Occipital lobe (tissue), 2 donors: ENCODE results near the gene PPP1R9A. TPM values are rescaled to one million over a fixed set of nuclear protein-coding genes. Genes with fewer than 3 reads are reported as not detected.

ENCODE experiments used
- DNase-seq: peaks from one replicate; lab custom pipeline; 2025; lab: John Stamatoyannopoulos, UW
- total RNA-seq: library from RNA; depleted of rRNA; stranded (reverse); fragments of >200 nt; gene quantifications from one replicate; pipeline ENCODE4 v1.2.3, GENCODE V29; 2014

Gene PPP1R9A
- total RNA-seq, 1 donor from 2014 or later: 115 TPM

GRCh38 chr7:95312561-95312960 is 405.2 kb downstream of the PPP1R9A start:
- DNase-seq: no peak

GRCh38 chr7:95316588-95316987 is 409.2 kb downstream of the PPP1R9A start:
- DNase-seq: no peak

DNA sequence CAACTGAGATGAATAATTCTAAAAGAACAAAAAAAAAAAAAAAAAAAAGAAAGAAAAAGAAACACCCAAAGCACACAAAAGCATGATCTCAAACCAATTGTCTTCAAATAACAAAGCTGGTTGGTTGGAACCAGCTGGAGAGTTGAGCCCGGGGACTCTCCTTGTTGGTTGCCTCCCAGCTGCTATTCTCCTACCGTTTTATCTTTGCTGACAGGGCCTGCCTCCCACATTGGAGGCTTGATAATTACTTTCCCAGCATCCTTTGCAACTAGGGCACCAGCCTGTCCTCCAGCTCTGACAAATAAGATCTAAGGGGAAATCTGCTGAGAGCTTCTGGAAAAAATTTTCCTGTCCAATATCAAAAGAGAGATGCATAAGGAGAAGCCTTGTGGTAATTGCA is 410.2 kb downstream of the PPP1R9A start:
- no peak for DNase-seq

DNA sequence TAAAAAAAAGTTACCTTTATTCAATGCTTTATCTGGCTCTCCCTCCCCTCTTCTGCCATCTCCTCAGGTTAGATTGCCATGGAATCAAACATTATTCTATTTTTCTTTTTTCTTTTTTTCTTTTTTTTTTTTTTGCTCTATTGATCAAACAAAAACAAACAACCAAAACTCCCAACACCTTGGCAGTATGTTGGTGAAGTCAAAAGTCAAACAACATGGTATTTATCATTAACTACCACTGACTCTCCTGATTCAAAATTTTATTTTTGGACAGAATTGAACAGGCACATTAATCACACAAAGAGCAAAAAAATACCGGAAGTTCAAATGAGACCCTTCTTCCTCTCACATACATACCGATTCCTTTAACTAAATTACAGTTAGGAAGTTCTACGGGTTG is 410.6 kb downstream of the PPP1R9A start:
- no peak for DNase-seq

DNA sequence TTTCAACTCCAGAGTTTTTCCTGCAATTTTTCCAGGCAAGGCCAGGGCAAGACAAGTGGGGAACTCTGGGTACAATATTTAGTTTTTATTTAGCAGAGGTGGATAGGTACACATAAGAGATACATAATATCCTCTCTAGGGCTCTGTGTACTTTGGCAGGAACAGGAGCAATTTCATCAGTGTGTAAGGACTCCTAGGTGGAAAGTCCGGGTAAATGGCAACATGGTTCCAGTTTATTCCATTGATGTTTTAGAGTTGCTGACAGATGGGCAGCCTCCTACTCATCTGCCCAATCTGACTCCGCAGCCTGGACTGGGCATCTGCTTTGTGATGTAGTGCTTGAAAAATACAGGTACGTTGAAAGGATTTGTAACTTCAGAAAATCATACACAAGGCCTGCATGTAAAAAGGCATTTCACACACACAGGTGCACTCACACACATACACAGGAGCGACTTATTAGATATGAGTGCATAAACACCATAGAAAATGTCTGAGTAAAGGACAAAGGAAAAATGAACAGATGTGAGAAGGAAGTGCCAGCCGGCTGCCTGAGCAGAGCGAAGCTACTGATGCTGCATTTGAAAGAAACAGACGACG is 411.2 kb downstream of the PPP1R9A start:
- no peak for DNase-seq

GRCh38 chr7:95319570-95319969 is 412.2 kb downstream of the PPP1R9A start:
- DNase-seq: no peak

- no peak for DNase-seq
Measured at GRCh38 chr7:95320651-95321050, 413.3 kb downstream of the PPP1R9A start.

GRCh38 chr7:95321720-95322119 is 414.3 kb downstream of the PPP1R9A start:
- DNase-seq: no peak

DNA sequence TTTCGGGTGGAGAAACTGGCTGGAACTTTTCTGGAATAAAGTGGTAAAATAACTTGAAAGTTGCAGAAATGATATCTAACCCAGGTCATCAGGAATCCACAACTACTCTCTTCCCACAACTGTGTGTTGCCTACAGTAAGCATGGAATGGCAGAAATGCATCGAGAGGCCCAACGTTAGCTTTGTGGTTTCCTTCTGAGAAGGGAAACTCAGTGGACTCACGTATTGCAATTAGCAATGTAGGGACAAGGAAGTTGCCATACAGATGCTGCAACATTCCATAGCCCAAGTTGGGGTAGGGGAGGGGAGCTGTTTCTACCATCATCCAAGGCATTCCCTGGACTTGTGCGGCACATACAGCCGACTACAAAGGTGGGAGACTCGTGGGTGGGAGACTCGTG is 415.0 kb downstream of the PPP1R9A start:
- DNase-seq: no peak

DNA sequence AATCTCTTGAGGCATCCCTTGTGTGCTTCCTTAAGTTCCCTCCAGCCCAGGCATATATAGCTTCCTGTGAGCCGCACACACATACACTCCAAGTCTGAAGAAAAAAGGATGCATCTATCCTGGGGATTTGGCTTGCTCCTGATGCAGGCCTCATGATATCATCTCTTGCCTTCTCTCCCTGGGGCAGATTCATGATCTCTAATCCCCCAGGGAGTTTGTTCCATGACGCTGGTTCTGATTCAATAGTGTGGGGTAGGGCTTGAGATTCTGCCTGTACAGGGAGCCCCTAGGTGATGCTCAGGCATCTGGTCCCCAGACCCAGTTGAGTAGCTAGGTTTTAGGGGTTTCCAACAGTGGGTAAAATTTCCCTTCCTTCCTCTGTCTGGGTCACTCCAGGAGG is 415.5 kb downstream of the PPP1R9A start:
- no peak for DNase-seq

- DNase-seq: no peak
Measured at GRCh38 chr7:95323410-95324129, 416.2 kb downstream of the PPP1R9A start.

DNA sequence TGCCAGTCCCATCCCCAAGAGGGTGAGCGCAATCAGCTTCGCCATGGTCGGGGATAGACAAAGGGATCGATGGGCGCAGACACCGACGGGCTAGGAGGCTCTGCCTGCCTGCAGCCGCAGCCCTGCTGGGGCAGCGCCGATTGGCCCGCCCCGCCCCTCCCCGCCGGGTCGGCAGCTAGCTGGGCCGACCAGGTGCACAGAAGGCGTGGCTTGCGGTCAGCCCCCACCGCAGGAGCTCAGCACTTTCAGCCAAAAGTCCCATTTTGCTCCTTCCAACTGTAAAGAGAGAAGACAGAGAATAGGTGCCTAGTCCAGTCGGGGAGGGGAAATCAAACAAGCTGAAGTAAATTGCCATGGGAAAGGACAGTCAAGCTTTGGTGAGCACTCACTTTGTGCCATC is 417.0 kb downstream of the PPP1R9A start, which contains the start of gene PON1:
Gene PON1 (minus strand): TSS at position 102 of the 400 bp plus-strand sequence. CDS start 57 bp downstream, at position 45.
- no peak for DNase-seq

DNA sequence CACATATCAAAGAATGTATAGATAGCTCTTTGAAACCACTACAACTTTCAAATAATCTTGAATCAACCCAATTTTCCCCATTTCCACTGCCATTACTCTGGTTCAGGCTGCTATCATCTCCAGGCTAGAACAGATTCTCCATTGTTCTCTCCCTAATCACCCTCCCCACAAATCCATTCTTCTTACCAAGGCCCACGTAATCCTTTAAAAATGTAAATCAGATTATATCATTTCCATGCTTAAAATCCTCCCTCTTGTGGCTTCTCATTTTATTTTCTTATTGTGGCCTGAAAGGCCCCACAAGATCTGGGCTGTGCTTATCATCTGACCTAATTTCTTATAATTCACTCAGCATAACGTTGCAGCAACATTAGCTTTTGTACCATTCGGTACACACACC is 420.0 kb downstream of the PPP1R9A start:
- DNase-seq: no peak

DNA sequence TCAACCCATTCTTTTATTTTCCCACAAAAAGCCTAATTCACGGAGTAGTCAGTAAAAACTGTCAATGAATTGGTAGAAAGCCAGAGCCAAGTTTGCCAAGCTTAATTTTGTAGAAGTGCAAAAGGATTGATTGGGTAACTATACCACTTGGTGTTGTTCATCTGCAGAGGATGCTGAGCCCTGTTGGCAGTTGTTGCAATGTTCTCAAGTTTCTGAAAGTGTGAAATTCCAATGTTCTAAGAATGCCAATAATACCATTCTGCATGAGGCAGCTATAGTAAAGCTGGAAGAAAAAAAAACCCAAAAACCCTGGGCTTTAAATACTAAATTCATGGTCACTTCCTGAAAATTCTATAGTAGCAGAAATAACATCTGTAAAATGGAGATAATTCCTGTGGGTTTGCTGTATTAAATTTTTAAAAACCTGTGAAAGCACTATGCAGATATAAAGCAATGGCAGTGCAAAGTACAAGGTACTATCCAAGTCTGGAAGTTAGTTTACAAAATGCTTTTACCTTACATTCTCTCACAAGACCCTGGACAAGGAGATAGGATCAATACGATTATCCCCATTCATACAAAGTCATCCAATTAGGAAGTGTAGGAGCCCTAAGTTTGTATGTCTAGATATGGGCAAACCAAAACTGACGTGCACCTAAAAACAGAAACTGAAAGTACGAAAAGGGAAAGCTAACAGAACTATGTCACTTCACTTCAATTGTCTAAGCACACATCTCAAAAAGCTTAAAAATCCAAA is 423.0 kb downstream of the PPP1R9A start:
- DNase-seq: no peak

GRCh38 chr7:95330961-95331337 is 423.6 kb downstream of the PPP1R9A start:
- DNase-seq: no peak

DNA sequence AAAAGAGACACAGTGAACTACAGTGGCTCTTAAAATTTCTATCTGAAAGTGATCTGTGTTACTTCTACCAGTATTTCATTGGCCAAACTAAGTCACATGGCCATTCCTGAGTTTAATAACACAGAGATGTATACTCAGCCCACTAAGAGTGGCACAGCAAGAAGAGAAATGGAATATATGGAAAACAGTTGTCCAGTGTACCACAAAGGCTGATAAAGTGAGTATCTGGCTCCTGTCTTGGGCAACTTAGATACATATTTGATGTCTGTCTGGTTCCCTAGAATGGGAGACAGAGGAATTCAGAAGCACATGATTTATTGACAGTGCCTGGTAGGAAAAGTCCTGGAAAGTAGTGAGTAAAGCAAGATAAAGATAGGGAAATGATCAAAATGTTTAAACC is 427.1 kb downstream of the PPP1R9A start:
- DNase-seq: no peak

GRCh38 chr7:95335093-95335492 is 427.7 kb downstream of the PPP1R9A start:
- no peak for DNase-seq

- no peak for DNase-seq
Measured at GRCh38 chr7:95338832-95339231, 431.4 kb downstream of the PPP1R9A start.

DNA sequence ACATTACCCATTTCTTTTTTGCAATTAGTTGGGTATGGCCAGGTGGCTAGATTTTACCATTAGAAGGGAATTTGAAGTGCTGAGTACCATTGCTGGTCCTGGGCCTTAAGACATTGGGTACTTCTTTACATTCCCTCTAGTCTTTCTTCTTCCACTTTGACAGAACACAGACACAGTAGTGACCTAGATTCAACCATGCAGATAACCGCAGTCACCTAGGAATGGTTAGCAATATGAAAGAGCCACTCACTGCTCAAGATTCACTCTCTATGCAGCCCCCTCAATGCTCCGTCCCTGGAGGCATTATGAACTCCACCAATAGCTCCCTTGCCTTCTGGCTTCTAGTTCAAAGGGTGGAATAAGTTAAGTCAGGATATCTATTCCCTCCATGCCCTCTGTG is 433.1 kb downstream of the PPP1R9A start:
- no peak for DNase-seq

DNA sequence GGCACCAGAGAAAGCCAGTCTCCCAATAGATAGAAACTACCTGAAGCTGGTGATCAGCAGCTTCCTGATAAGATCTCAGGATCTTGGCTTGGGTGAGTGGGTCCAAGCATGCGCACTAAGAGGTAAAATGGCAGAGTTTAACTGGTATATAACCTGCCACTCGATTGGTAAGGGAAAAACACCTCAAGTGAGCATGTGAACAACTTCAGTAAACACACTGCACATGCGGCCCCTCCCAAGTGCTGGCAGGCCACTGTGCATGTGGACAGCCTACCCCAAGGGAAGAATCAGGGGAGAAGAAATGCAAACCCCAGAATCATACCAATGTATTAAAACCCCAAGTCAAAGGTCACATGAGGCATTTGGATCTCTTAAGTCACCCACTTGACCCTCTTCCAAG is 434.6 kb downstream of the PPP1R9A start:
- DNase-seq: no peak

- no peak for DNase-seq
Measured at GRCh38 chr7:95342642-95343307, 435.4 kb downstream of the PPP1R9A start.
